ENCODE data around the gene MRTFA.

- TF ChIP-seq CTCF (IDR thresholded peaks at IDR 0.05) (no peak), POLR2A (IDR thresholded peaks at IDR 0.05) (no peak)
Observed at GRCh38 chr22:40552070-40552469, 84.4 kb downstream of the MRTFA start.

Data from adrenal gland (tissue), 5 donors.